GM19467 (cell line): ENCODE results near the gene MNX1.

Experiments
- ATAC-seq: cut with Tn5 transposase; IDR thresholded peaks from one replicate; pipeline ENCODE4 v1.9.1; 2021; ENCODE audit warnings: mild to moderate bottlenecking, moderate library complexity; ENCODE audit not compliant: unreplicated experiment

MNX1 gene

DNA sequence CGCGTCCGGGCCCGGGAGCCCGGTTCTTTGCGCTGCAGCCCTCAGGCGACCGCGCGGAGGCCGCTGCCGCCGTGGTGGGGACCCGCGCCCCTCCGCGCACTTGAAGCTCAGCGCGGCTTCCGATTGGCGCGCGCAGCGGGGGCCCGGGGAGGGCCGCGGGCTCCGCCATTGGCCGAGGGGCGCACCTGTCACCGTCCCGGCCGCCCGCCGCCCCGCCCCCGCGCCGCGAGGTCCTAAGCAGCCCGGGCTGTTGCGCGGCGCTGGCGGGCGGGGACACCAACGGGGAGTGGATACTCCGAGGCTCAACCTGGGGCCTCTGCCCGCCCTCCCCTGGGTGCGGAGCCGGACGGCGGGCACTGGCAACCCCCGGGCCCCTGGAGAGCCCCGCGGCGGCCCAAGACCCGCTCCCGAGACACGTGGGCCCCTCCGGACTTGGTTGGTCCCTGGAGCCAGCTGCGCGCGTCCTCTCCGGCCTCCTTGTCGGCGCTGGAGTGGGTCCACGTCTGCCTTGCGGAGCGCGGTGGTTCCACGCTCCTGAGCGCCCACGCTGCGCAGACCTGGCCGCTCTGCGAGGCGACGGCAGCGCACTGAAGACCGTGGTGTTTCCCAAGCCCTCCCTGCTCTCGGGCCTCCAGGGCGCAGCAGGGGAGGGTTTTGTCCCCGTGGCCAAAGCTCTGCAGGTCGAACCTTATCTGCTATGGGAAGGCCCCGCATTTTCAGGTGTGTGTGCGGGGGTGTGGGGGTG is at the start of gene MNX1:
Gene MNX1, minus strand, starts transcription at position 76 of the 745 bp plus-strand sequence. CDS start 313 bp downstream, outside the sequence.
- ATAC-seq: peak; percentile 61

DNA sequence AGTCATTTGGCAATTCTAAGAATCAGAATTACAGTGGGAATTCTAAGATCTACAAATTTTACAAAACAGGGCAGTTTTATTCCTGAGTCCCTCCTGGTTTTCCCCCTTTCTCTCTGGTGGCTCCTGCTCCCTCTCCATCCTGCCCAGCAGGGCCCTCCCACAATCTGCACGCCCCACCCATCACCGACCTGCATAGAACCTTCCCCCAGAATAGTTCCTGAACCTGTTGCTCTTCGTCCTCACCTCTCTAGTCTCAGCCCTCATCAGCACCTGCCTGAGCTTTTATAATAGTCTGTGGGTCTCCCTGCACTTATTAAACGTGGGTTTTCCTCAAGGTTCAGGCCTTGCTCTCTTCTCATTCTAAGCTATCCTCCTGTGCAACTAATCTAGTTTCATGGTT is 49.1 kb upstream of the MNX1 start:
- ATAC-seq: no peak

DNA sequence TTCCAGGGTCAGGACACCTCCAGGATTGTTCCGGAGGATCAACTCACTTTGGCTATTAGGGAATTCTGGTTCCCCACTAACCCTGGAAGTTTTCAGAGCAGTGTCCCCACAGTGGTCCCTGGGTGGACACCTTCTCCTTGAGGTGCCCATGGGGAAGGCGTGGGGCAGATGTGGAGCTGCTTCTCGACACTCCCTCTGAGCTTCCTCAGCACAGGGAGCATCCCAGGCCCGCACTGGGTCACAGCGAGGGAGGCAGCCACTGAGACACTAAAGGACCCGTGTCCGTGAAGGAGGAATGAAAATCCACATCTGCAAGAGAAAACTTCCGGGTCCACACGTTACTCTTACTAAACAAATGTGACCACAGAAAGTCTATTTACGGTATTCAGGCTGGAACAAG is 48.2 kb upstream of the MNX1 start:
- no peak for ATAC-seq

DNA sequence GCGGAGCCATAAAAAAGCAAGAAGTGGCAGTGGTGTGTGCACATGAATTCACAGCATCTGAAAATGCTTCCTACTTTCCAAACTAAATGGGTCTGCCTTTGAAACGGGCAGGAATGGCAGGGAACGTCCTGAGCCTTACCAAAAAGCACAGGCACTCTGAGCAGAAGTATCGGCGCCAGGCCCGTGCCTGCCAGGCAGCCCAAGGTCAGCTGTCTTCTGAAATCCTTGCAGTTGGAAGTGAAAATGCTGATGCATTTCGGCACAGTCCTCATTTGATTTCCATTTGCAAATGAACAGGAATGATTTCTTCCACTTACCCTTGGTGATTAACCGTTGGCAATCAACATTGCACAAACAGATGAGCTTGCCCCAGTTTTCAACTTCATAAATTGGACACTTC is 47.6 kb upstream of the MNX1 start:
- ATAC-seq: no peak

DNA sequence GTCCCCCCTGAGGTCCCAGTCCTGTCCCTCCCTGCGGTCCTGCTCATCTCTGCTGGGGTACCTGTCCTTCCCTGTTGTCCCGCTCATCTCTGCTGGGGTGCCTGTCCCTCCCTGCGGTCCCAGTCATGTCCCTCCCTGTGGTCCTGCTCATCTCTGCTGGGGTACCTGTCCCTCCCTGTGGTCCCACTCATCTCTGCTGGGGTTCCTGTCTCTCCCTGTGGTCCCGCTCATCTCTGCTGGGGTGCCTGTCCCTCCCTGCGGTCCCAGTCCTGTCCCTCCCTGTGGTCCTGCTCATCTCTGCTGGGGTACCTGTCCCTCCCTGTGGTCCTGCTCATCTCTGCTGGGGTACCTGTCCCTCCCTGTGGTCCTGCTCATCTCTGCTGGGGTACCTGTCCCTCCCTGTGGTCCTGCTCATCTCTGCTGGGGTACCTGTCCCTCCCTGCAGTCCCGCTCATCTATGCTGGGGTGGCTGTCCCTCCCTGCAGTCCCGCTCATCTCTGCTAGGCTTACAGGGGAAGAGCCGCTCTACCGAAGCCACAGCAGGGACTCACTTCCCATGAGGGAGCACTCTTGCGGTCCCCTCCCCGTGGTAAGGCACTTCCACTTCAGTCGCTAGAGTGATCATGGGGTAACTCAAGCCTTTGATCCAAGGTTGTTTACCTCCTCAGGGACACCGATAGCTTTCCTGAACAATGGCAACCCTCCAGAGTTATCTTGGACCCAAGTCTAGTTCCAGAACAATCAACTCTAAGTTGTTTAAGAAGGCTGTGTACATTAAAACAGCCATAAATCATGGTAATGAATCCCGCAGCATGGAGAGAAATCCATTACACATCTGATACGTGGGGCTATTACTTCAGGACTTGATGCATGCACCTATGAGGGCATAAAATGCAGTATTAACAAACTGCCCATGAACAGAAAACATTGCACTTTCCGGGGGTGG is 46.8 kb upstream of the MNX1 start:
- ATAC-seq: no peak

DNA sequence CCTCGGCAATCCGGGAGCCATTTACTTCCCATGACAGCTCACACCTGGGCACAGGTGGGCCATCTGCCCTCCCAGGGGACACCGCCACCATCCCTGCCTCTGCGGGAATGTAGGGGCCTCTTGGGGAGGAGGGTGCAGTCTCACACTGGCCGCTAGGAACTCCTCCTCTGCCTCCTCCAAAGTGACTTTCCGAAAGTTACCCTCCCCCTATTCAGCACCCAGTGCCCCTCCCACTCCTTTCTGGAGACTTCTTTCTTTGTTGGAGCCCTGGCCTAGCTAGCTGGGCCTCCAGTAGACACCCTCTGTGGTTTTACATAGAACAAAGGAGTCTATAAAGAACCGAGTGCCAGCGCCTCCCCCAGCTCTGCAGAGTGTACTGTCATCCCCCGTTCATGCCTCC is 45.8 kb upstream of the MNX1 start:
- no peak for ATAC-seq

DNA sequence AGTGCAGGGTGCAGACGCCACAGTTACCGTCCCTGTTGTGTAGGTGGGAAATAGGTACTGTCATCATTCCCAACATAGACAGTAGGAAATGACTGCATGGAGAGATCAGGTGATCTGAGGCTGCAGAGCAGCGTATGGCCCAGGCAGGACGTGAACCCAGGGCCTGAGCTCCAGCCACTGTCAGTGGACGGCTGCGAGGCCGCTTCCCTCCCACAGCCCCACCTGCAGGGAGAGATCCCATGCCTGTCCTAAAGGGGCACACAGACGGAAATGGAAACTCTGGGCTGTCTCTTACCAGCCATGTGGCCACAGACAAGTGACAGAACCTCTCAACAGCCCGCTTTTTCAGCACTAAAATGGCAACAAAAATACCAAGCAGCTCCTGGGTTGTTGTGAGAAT is 44.5 kb upstream of the MNX1 start:
- no peak for ATAC-seq

DNA sequence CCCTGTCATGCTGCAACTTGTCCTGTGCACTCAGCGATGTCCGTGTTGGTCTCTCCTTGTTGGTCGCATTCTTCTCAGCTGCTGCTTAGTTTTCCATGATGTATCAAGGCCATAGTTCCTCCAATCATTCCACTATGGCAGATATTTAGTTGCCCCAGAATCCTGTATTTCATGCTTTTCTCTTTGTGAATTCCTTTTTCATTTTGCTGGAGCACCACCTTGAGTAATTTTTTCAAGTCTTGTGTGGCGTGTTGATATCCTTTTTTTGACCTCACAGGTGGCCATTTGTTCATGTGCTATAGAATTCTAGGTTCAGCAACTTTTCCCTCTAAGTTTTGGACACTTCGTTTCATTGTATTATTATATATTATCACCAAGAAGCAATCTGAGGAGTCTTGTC is 42.7 kb upstream of the MNX1 start:
- ATAC-seq: no peak

DNA sequence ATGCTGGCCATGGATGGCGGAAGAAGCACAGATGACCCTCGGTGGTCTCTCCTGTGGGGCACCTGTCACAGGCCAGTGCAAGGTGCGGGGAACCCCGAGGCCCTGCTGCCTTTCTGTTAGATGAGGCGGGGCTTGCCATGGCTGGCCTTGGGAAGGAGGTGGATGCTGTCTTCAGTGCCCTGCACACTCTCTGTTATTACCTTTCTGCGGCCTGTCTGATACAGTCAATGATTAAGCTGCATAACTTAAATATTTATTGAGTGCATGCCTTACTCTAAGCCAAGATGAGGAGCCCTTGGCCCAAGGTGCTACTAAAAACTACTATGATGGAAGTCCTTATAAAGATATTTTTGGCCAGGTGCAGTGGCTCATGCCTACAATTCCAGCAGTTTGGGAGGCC is 36.7 kb upstream of the MNX1 start:
- no peak for ATAC-seq

DNA sequence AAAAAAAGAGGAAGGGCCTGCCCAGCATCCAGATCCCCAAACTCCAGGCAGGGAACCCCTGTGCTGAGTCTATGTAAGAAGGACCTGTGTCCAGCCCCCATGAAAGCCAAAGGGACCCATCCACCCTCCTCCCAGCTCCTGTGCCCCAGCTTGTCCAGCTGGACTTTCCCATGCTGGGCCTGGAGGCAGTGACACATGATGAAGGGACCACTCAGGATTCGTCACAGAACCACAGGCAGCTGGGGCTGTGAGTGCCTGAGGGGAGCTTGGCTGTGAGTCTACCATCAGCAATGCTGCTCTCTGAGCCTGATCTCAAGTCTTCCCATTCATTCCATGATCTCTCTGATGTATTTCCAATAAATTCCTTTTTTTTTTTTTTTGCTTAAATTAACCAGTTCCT is 36.2 kb upstream of the MNX1 start:
- no peak for ATAC-seq

DNA sequence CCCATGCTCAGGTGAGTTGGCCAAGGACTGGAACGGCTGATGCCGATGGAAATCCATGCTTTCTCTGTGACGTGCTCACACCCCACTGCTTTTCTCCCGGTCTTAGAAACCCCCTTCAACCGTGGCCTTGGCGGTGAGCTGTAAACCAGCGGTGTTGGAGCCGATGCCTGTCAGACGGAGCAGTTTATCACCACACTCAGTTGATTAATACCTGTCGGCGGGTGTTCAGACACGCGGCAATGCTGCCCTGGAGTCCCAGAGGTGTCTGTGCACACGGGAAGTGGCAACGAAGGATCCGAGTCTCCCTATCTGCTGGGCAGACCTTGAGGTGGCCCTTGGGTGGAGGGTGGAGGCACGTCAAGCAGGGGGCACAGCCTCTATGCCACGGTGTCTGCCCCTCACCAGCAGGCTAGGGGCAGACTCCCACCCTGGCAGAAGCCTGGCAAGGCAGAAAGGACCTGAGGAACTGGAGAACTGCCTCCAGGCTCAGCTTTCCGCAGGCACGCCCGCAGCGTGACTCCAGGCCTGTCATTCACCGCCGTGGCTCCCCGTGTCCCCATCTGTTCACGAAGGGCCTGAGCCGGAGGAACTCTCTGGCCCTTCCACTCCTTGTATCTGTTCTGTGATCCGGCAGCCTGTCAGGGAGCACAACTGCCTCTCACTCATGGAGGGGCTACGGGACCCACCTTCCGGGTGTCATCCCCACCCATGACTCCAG is 34.6 kb upstream of the MNX1 start:
- ATAC-seq: no peak

DNA sequence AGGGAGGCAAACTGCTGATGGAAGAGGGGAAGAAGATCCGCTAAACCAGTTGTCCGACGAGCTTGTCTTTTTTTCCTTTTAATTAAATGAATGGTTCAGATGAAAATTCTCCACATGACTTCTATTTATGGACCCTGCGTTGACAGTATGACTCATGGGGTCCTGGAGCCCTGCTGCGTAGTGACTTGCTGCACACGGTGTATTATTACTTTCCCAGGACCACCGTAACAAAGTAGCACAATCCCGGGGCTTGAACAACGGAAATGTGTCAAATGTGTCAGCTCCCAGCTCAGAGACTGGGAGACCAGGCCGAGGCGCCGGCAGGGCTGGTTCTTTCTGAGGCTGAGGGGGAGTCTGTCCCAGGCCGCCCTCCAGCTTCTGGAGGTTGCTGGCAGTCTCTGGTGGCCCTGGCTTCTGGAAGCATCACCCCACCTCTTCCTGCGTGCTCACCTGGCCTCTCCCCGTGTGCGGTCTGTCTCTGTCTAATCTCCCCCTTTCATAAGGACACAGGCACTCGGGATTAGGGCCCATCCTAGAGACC is 33.8 kb upstream of the MNX1 start:
- no peak for ATAC-seq

DNA sequence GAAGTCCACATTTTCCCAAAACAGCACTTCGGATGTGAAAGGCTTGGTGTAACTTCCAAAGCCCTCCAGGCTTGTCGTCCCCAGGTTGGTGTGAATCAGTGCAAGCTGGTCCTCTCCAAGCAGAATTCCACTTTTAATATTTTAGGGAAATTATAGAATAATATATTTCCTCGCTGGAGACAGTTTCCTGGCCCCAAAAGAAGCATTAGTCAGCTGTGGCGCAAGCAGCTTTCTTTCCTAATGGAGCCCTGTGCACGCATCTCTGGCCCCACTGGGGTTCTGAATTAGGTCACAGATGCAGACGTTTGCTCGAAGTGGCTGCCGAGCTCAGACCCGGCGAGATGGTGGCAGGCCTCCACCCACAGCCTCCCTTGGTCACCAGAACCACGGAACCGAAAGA is 33.3 kb upstream of the MNX1 start:
- ATAC-seq: no peak

DNA sequence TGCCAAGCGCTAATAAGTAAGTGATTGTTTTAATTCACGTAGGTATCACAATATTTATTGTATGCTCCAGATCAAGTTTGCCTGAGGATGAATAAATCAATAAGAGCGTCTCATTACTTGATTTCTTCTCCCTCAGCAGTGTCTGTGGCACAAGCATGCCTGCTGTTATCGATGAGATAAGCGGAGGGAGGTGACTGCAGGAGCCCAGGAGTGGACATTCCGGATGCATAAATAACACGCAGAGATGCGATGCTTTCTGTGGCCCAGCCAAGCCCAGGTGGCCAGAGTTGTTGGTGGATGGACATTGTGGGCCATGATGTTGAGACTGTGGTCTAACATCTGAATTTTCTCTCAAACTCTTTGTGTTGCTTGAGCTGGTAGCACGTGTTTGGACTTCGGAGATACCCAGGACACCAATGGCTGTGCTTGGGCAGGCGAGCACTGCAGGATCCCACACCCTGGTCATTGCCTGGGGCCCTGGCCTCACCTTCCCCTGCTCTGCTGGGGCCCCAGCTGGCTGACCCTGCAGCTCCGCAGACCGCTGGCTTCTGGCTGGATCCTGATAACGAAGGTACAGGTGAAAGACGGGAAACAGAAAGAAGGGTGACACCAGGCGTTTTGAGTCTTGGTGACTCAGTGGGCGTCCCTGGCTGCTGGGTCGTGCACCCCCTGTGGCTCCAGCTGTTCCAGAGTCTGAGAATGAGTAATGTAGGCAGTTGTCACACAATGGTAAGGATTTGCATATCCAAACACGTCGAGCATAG is 31.2 kb upstream of the MNX1 start:
- ATAC-seq: no peak

DNA sequence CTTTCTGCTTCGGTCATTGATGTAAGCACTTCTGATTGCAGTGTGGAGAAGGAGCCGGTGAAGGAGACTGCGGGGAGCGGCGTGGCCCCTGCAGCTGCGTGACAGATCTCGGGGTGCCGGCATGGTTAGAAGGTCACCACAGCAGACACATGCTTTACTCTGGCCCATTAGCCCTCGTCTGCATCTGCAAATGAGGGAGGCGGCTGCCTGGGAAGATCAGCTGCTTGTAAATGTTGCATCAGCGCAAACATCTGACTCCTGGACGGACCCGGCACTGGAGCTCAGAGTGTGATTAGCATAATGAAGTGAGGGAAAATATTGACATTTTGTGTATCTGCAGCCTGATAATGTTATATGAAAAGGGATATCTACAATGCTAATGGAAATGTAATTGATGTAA is 30.5 kb upstream of the MNX1 start:
- ATAC-seq: no peak

DNA sequence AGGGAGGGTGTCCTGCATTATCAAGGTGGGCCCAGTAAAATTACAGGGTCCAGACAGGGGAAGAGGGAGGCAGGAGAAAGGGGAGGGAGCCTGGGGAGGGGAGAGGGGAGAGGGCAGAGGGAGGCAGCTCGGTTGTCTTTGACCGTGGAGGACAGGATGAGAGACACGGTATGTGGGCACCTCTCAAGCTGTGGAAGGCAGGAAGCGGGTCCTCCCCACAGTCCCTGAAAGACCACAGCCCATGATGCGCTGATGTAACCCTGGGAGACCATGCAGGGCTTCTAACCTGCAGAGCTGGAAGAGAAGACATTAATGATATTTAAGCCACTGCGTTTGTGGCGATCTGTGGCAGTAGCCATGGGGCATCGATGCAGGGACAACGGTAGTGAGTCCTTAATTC is 27.2 kb upstream of the MNX1 start:
- ATAC-seq: no peak

DNA sequence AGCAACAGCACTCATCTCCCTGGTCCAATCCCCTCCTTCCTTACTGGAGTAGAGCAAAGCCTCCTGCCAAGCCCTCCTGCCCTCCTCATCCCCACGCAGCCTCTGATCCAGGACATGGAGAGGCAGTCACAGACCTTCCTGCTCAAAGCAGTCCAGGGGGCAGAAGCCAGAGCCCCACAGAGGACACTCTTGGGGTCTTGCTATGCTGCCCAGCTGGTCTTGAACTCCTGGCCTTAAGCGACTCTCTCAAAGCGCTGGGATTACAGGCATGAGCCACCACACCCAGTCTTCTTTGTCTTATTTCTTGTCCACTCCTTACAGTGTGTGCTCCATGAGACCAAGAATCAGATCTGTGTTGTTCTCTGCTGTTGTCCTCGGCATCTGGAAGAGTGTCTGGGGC is 26.6 kb upstream of the MNX1 start:
- ATAC-seq: no peak

DNA sequence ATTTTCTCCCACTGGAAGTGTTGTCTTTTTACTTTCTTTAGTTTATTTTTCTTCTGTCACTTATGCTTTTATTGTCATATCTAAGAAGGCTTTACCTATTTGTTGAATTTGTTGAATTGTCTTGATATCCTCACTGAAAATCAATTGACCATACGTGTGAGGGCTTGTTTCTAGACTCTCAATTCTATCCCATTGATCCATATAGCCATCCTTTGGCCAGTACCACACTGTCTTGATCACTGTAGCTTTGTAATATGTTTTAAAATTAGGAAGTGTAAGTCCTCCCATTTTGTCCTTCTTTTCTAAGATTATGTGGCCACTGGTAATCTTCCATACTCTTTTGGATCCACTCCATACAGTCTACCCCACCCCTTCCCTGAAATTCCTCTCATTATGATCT is 25.5 kb upstream of the MNX1 start:
- no peak for ATAC-seq

DNA sequence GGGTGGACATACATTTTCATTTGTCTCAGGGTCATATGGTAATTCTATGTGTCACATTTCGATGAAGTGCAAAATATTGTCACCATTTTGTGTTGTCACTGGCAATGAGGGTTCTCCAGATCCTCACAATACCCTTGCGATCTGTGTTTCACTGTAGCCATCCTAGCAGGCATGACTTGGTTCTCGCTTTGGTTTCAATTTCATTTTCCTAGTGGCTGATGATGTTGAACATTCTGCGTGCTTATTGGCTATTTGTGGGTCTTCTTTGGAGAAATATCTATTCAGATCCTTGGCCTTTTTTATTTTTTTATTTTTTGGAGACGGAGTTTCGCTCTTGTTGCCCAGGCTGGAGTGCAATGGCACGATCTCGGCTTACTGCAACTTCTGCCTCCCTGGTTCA is 24.8 kb upstream of the MNX1 start:
- no peak for ATAC-seq
